A549 (cell line): ENCODE measurements around the gene CACTIN. TPM values are rescaled to one million over a fixed set of nuclear protein-coding genes. Genes with fewer than 3 reads are reported as not detected.

ENCODE experiments used
- ATAC-seq, 2 experiments: fragments of 200-7000 bp in 1 of 2; fragments of >200 bp in 1 of 2; cut with Nextera tagmentation in 1 of 2; cut with Tn5 transposase in 1 of 2; 3 replicates each; pipeline versions ENCODE4 v1.8.0 to v1.9.1; 2018 to 2020; ENCODE audit warnings: mild to moderate bottlenecking in 1 of 2, moderate library complexity in 1 of 2
- CTCF ChIA-PET: fragments of 300-600 bp; sonication (Branson Sonifier 250); formaldehyde crosslinking; extraction: SDS; loops from one replicate; lab custom pipeline; 2021; ENCODE audit warnings: antibody characterized with exemption, inconsistent platforms; lab: Yijun Ruan, JAX
- POLR2A ChIA-PET: fragments of 350-600 bp; formaldehyde crosslinking; extraction: SDS; loops from one replicate; lab custom pipeline; 2021; ENCODE audit warnings: antibody characterized with exemption, inconsistent platforms; lab: Yijun Ruan, JAX
- DNase-seq, 2 experiments: peaks; one replicate each; pipeline versions ENCODE4 v3.0.0 to v3.0.0-alpha.2; 2011 to 2016; ENCODE audit warnings: low read depth in 1 of 2, low spot score in 1 of 2
- FAIRE-seq: peaks from 2 replicates; lab custom pipeline; 2011; peaks lifted over from hg19 to GRCh38; lab: Jason Lieb, UNC
- H3K27ac ChIP-seq, 2 experiments: fragments of >200 bp; sonication (Bioruptor Twin); formaldehyde crosslinking; 3 replicates each; pipeline ENCODE4 v1.5.1; 2016 to 2017
- H3K4me1 ChIP-seq: fragments of >200 bp; sonication (Bioruptor Twin); formaldehyde crosslinking; 3 replicates; pipeline ENCODE4 v1.6.1; 2016
- H3K4me2 ChIP-seq: fragments of >200 bp; sonication (Bioruptor Twin); formaldehyde crosslinking; 3 replicates; pipeline ENCODE4 v1.6.1; 2016
- H3K4me3 ChIP-seq: fragments of >200 bp; sonication (Bioruptor Twin); formaldehyde crosslinking; 3 replicates; pipeline ENCODE4 v1.5.1; 2016
- H3K9me3 ChIP-seq: fragments of >200 bp; sonication (Bioruptor Twin); formaldehyde crosslinking; 3 replicates; pipeline ENCODE4 v1.6.1; 2016
- ATOH8 ChIP-seq: fragments of 250-450 bp; sonication (Bioruptor Pico); IDR thresholded peaks from 2 replicates; pipeline ENCODE4 v1.5.0; 2020; ENCODE audit warnings: low read depth, mild to moderate bottlenecking, moderate library complexity
- BHLHE40 ChIP-seq: IDR thresholded peaks from 2 replicates; pipeline ENCODE4 v1.6.1; 2012; ENCODE audit warnings: low read depth, low read length, inconsistent platforms
- CBX8 ChIP-seq: fragments of 200-600 bp; sonication (generic); IDR thresholded peaks from 2 replicates; pipeline ENCODE4 v1.6.1; 2016
- CHD4 ChIP-seq: fragments of 200-600 bp; sonication (generic); IDR thresholded peaks from 2 replicates; pipeline ENCODE4 v1.6.1; 2016; ENCODE audit warnings: antibody characterized with exemption, mild to moderate bottlenecking, borderline replicate concordance
- CTCF ChIP-seq: fragments of >200 bp; sonication (Bioruptor Twin); formaldehyde crosslinking; IDR thresholded peaks from 3 replicates; pipeline ENCODE4 v1.5.1; 2016
- ELK1 ChIP-seq: fragments of 150-350 bp; IDR thresholded peaks from 2 replicates; pipeline ENCODE4 v1.6.1; 2014; ENCODE audit warnings: low read depth, mild to moderate bottlenecking, low read length
- EP300 ChIP-seq, 2 experiments: fragments of >200 bp; sonication (Bioruptor Twin); formaldehyde crosslinking; IDR thresholded peaks; 2 replicates in 1 of 2; 3 replicates in 1 of 2; pipeline ENCODE4 v1.6.1; 2016 to 2017
- HDAC2 ChIP-seq: fragments of 200-600 bp; sonication (generic); IDR thresholded peaks from 2 replicates; pipeline ENCODE4 v1.6.1; 2016
- HES2 ChIP-seq: fragments of >200 bp; sonication (Bioruptor Twin); formaldehyde crosslinking; IDR thresholded peaks from 2 replicates; pipeline ENCODE4 v1.6.1; 2016
- HEYL ChIP-seq: fragments of 250-450 bp; sonication (Bioruptor Pico); IDR thresholded peaks from 2 replicates; pipeline ENCODE4 v1.8.0; 2021; ENCODE audit warnings: mild to moderate bottlenecking, moderate library complexity
- KDM1A ChIP-seq: fragments of 200-600 bp; sonication (generic); IDR thresholded peaks from 2 replicates; pipeline ENCODE4 v1.6.1; 2016; ENCODE audit warnings: low read depth, mild to moderate bottlenecking
- MAFK ChIP-seq: fragments of 450-650 bp; IDR thresholded peaks from 2 replicates; pipeline ENCODE4 v1.6.1; 2014; ENCODE audit not compliant: partially characterized antibody
- MAX ChIP-seq: IDR thresholded peaks from 2 replicates; pipeline ENCODE4 v1.6.1; 2012
- MYC ChIP-seq: IDR thresholded peaks from 2 replicates; pipeline ENCODE4 v1.6.1; 2012; ENCODE audit warnings: mild to moderate bottlenecking, inconsistent platforms, low read length, improper control_type of control experiment, borderline replicate concordance
- NPAS2 ChIP-seq: fragments of 250-450 bp; sonication (Bioruptor Pico); IDR thresholded peaks from 2 replicates; pipeline ENCODE4 v1.8.0; 2022; ENCODE audit warnings: mild to moderate bottlenecking, moderate library complexity, borderline replicate concordance
- POLR2A ChIP-seq: IDR thresholded peaks from 2 replicates; pipeline ENCODE4 v1.6.1; 2012; ENCODE audit warnings: mild to moderate bottlenecking, low read length
- POLR2AphosphoS2 ChIP-seq: conservative IDR thresholded peaks from 2 replicates; pipeline ENCODE4 v1.6.1; 2012; ENCODE audit warnings: low read length, improper control_type of control experiment, inconsistent platforms
- RAD21 ChIP-seq, 2 experiments: fragments of >200 bp in 1 of 2; sonication (Bioruptor Twin) in 1 of 2; formaldehyde crosslinking in 1 of 2; IDR thresholded peaks in 1 of 2; conservative IDR thresholded peaks in 1 of 2; 2 replicates in 1 of 2; 3 replicates in 1 of 2; pipeline ENCODE4 v1.6.1; 2012 to 2018; ENCODE audit warnings: inconsistent platforms in 1 of 2
- RCOR1 ChIP-seq: fragments of 150-350 bp; IDR thresholded peaks from 2 replicates; pipeline ENCODE4 v1.6.1; 2014; ENCODE audit warnings: antibody characterized with exemption, low read length, low read depth
- SMC3 ChIP-seq: fragments of >200 bp; sonication (Bioruptor Twin); formaldehyde crosslinking; IDR thresholded peaks from 3 replicates; pipeline ENCODE4 v1.6.1; 2018; ENCODE audit warnings: inconsistent platforms
- SREBF2 ChIP-seq: fragments of 450-650 bp; IDR thresholded peaks from 2 replicates; pipeline ENCODE4 v1.6.1; 2014; ENCODE audit warnings: mild to moderate bottlenecking, moderate library complexity
- TFCP2L1 ChIP-seq: fragments of 250-450 bp; sonication (Bioruptor Pico); IDR thresholded peaks from 2 replicates; pipeline ENCODE4 v1.5.0; 2021; ENCODE audit warnings: mild to moderate bottlenecking
- ZFP36 ChIP-seq: fragments of 450-650 bp; IDR thresholded peaks from 2 replicates; pipeline ENCODE4 v1.6.1; 2014; ENCODE audit warnings: borderline replicate concordance; ENCODE audit not compliant: partially characterized antibody
- WGBS: methylation state at CpG from one replicate; pipeline ENCODE4 v1.1.6; 2017; ENCODE audit errors: missing lambda C conversion rate; 5-methylcytosine and 5-hydroxymethylcytosine counted together
- polyA plus RNA-seq, 4 experiments: library from polyadenylated mRNA; depleted of rRNA in 3 of 4; stranded (reverse); fragments of >200 nt; fragmentation: RNase III in 1 of 4; extraction: RNeasy Plus Mini Kit Qiagen cat#74134 plus additional on column Dnase treatment in 1 of 4; gene quantifications; 2 replicates in 3 of 4; 3 replicates in 1 of 4; pipeline ENCODE4 v1.2.3, GENCODE V29; 2011 to 2017

CACTIN gene
- polyA plus RNA-seq, 2 of the 4 experiments (the other 2 are of a cell fraction), result 8.3 to 14.9 TPM

- H3K4me1 ChIP-seq, result peaks cover 3% of the 10 kb centered on the region; the same call in 1 of the 3 replicates
- no peak for FAIRE-seq
- no peaks in the 10 kb centered on the region for H3K9me3 ChIP-seq
- no peak overlapping the region for H3K4me3 ChIP-seq
- no peak for DNase-seq
- H3K27ac ChIP-seq, result no peak overlapping the region
- ATAC-seq, result no peak
- CTCF ChIA-PET, result interaction anchor here (3.8 to 9.7 kb wide), 2 partner anchors 19 to 30 kb away, joined by 70 to 100 read pairs; partner anchors contain the start of gene MFSD12
- 96% methylated on average over 55 of the region's 78 CpGs for WGBS
- H3K4me2 ChIP-seq, result no peak overlapping the region
- no peak for TF ChIP-seq POLR2AphosphoS2
- TF ChIP-seq POLR2A, result no peak
- TF ChIP-seq RCOR1, result no peak
- TF ChIP-seq BHLHE40, result no peak
- TF ChIP-seq ZFP36, result no peak
- TF ChIP-seq MYC, result no peak
- no peak for TF ChIP-seq HEYL (CRISPR knock-in tag)
- TF ChIP-seq TFCP2L1 (CRISPR knock-in tag), result no peak
- POLR2A ChIA-PET, result no interaction called here
Observed at GRCh38 chr19:3576696-3577443, 49.7 kb downstream of the CACTIN start.

- Histone ChIP-seq H3K4me3 (no peak overlapping the region), H3K9me3 (no peaks in the 10 kb centered on the region), H3K27ac (no peak overlapping the region), H3K4me1 (peaks cover 10% of the 10 kb centered on the region; the same call in 1 of the 3 replicates), H3K4me2 (no peak overlapping the region)
- no peak for FAIRE-seq
- DNase-seq, result no peak
- ChIA-PET POLR2A (no interaction called here), CTCF (interaction anchor here (1.0 to 9.7 kb wide), 18 partner anchors 9 to 166 kb away, joined by 3 to 100 read pairs (median 5); partner anchors contain the start of genes GIPC3, MFSD12 and TEKTIP1)
- ATAC-seq, result no peak
- 95% methylated on average over 16 of the region's 29 CpGs for WGBS
- TF ChIP-seq NPAS2 (CRISPR knock-in tag) (no peak), HEYL (CRISPR knock-in tag) (no peak), ELK1 (no peak), HES2 (no peak), CHD4 (no peak), CBX8 (no peak), ATOH8 (no peak), MAFK (no peak), EP300 (IDR thresholded peaks at IDR 0.05) (no peak)
Observed at GRCh38 chr19:3575949-3576673, 50.5 kb downstream of the CACTIN start.

- ATAC-seq (no peak), FAIRE-seq (no peak), DNase-seq (peak in 1 of 2 experiments; percentile 83)
- TF ChIP-seq CTCF (peak; percentile 51), RAD21 (conservative IDR thresholded peaks at IDR 0.05 in 1 of 2, IDR thresholded peaks at IDR 0.05 in 1 of 2) (peak; percentile 62 to 73), ZFP36 (peak; percentile 94), TFCP2L1 (CRISPR knock-in tag) (0 out of 2 replicates have a peak, but pooled peaks have one; percentile 13), MAX (0 out of 2 replicates have a peak, but pooled peaks have one; percentile 23), SREBF2 (no peak), KDM1A (peak; percentile 95), HDAC2 (no peak), SMC3 (peak; percentile 55; the same call in 2 of the 3 replicates)
- Histone ChIP-seq H3K4me1 (peaks cover 17% of the 10 kb centered on the region), H3K27ac (no peak overlapping the region), H3K4me2 (no peak overlapping the region), H3K9me3 (no peaks in the 10 kb centered on the region), H3K4me3 (no peak overlapping the region)
- ChIA-PET CTCF (interaction anchor here (1.0 to 9.7 kb wide), 18 partner anchors 10 to 167 kb away, joined by 3 to 100 read pairs (median 5); partner anchors contain the start of genes GIPC3, MFSD12 and TEKTIP1), POLR2A (no interaction called here)
- 65% methylated on average over 19 of the region's 19 CpGs for WGBS
Observed at GRCh38 chr19:3575260-3575741, 51.3 kb downstream of the CACTIN start.
